GM12878 (cell line): Measurements from ENCODE around the gene CLIC6. TPM values are rescaled to one million over a fixed set of nuclear protein-coding genes. Genes with fewer than 3 reads are reported as not detected.

Source experiments
- ATAC-seq: fragments of 200-7000 bp; cut with Tn5 transposase; 3 replicates; pipeline ENCODE4 v1.9.1; 2020; ENCODE audit warnings: mild to moderate bottlenecking, moderate library complexity
- BruUV-seq: library from RNA; stranded (reverse); fragments of 400-500 nt; replicated peaks from 2 replicates; lab custom pipeline; 2021; lab: Mats Ljungman, UMichigan
- CTCF ChIA-PET: fragments of 300-600 bp; sonication (Branson Sonifier 250); formaldehyde crosslinking; extraction: SDS; loops from one replicate; lab custom pipeline; 2021; ENCODE audit warnings: inconsistent platforms; lab: Yijun Ruan, JAX
- POLR2A ChIA-PET: fragments of 350-600 bp; formaldehyde crosslinking; extraction: SDS; loops from one replicate; lab custom pipeline; 2021; ENCODE audit warnings: inconsistent platforms; lab: Charles Lee
- RAD21 ChIA-PET: fragments of 300-600 bp; sonication (Branson Sonifier 250); formaldehyde crosslinking; loops from one replicate; lab custom pipeline; 2023; ENCODE audit warnings: antibody characterized with exemption; ENCODE audit not compliant: unreplicated experiment; lab: Charles Lee
- SMC1A ChIA-PET: fragments of 300-600 bp; sonication (Branson Sonifier 250); formaldehyde crosslinking; loops from one replicate; lab custom pipeline; 2023; ENCODE audit not compliant: unreplicated experiment, uncharacterized antibody; lab: Charles Lee
- DNase-seq: peaks from one replicate; pipeline ENCODE4 v3.0.0-alpha.2; 2011; ENCODE audit warnings: low read depth, low spot score
- FAIRE-seq: peaks from 3 replicates; lab custom pipeline; 2011; peaks lifted over from hg19 to GRCh38; lab: Jason Lieb, UNC
- H2AFZ ChIP-seq: 2 replicates; pipeline ENCODE4 v1.6.0; 2011; ENCODE audit warnings: low read depth, low read length, control low read depth; ENCODE audit not compliant: control insufficient read depth
- H3K27ac ChIP-seq: 2 replicates; pipeline ENCODE4 v1.5.1; 2011; ENCODE audit warnings: control low read depth; ENCODE audit not compliant: control insufficient read depth, insufficient read depth
- H3K27me3 ChIP-seq, 2 experiments: replicated peaks in 1 of 2; 2 replicates each; pipeline versions ENCODE4 v1.6.0 to v1.6.1; 2011; ENCODE audit warnings: low read length in 1 of 2; ENCODE audit not compliant: control insufficient read depth in 2 of 2, insufficient read depth in 2 of 2
- H3K36me3 ChIP-seq, 2 experiments: 2 replicates each; pipeline ENCODE4 v1.5.1; 2011; ENCODE audit warnings: low read length in 1 of 2; ENCODE audit not compliant: control insufficient read depth in 2 of 2, insufficient read depth in 2 of 2
- H3K4me1 ChIP-seq: 2 replicates; pipeline ENCODE4 v1.6.1; 2011; ENCODE audit warnings: mild to moderate bottlenecking, low read length, moderate library complexity, mixed read lengths; ENCODE audit not compliant: control insufficient read depth, insufficient read depth
- H3K4me2 ChIP-seq: 2 replicates; pipeline ENCODE4 v1.6.0; 2011; ENCODE audit warnings: control low read depth; ENCODE audit not compliant: control insufficient read depth, insufficient read depth
- H3K4me3 ChIP-seq: fragments of 200-600 bp; sonication (generic); 2 replicates; pipeline ENCODE4 v1.5.1; 2016
- H3K79me2 ChIP-seq: 2 replicates; pipeline ENCODE4 v1.6.0; 2011; ENCODE audit warnings: low read length; ENCODE audit not compliant: control insufficient read depth, insufficient read depth
- H3K9ac ChIP-seq: 2 replicates; pipeline ENCODE4 v1.8.0; 2011; ENCODE audit warnings: low read length, control low read depth, mixed read lengths; ENCODE audit not compliant: control insufficient read depth, insufficient read depth
- H3K9me3 ChIP-seq: replicated peaks from 3 replicates; pipeline ENCODE4 v1.5.1; 2011; ENCODE audit warnings: mild to moderate bottlenecking, low read length; ENCODE audit not compliant: control insufficient read depth, insufficient read depth
- H4K20me1 ChIP-seq: 2 replicates; pipeline ENCODE4 v1.6.0; 2011; ENCODE audit not compliant: control insufficient read depth, insufficient read depth
- CREB1 ChIP-seq: IDR thresholded peaks from 2 replicates; pipeline ENCODE4 v1.6.1; 2012; ENCODE audit warnings: low read depth, mild to moderate bottlenecking, inconsistent platforms
- KLF5 ChIP-seq: fragments of 450-650 bp; IDR thresholded peaks from 2 replicates; pipeline ENCODE4 v1.6.1; 2014; ENCODE audit warnings: mild to moderate bottlenecking; ENCODE audit not compliant: partially characterized antibody
- POU2F2 ChIP-seq: IDR thresholded peaks from 3 replicates; pipeline ENCODE4 v1.6.1; 2011; ENCODE audit warnings: low read depth, mild to moderate bottlenecking, low read length, borderline replicate concordance
- RAD51 ChIP-seq: fragments of 450-650 bp; IDR thresholded peaks from 2 replicates; pipeline ENCODE4 v1.6.1; 2016; ENCODE audit warnings: moderate library complexity, mild to moderate bottlenecking, inconsistent platforms
- RCOR1 ChIP-seq: conservative IDR thresholded peaks from 2 replicates; pipeline ENCODE4 v1.6.1; 2012; ENCODE audit warnings: low read depth, low read length, improper control_type of control experiment
- RFX5 ChIP-seq: IDR thresholded peaks from 2 replicates; pipeline ENCODE4 v1.6.1; 2011; ENCODE audit warnings: low read depth, low read length, improper control_type of control experiment
- SMAD1 ChIP-seq: fragments of 450-650 bp; IDR thresholded peaks from 2 replicates; pipeline ENCODE4 v1.6.1; 2018; ENCODE audit warnings: mild to moderate bottlenecking, low read depth; ENCODE audit not compliant: partially characterized antibody
- YBX1 ChIP-seq: fragments of 450-650 bp; IDR thresholded peaks from 2 replicates; pipeline ENCODE4 v1.6.1; 2016; ENCODE audit warnings: antibody characterized with exemption
- WGBS: methylation state at CpG from one replicate; pipeline ENCODE4 v1.1.6; 2016; ENCODE audit warnings: low lambda C conversion rate; ENCODE audit not compliant: insufficient replicate concordance, insufficient coverage; ENCODE audit errors: missing lambda C conversion rate; 5-methylcytosine and 5-hydroxymethylcytosine counted together
- in situ Hi-C: fragments of 300-500 bp; cut with MboI; formaldehyde crosslinking; loops from 9 replicates; pipeline ENCODE4 v1.14.3; 2018; ENCODE audit warnings: mixed read lengths
- intact Hi-C: fragments of 100-400 bp; cut with micrococcal nuclease; formaldehyde crosslinking; loops from one replicate; pipeline ENCODE4 v1.14.2; 2022; ENCODE audit not compliant: unreplicated experiment
- polyA plus RNA-seq, 11 experiments: library from polyadenylated mRNA; depleted of rRNA in 4 of 11; unstranded in 6 of 11; stranded (reverse) in 5 of 11; fragments of >200 nt; fragmentation: Nextera tagmentation in 4 of 11; fragmentation: Illumina TruSeq in 1 of 11; extraction: Ambion mirVana in 4 of 11; extraction: Trizol in 1 of 11; gene quantifications; 1 replicate in 1 of 11; 2 replicates in 10 of 11; pipeline versions ENCODE4 v1.2.1 to v1.2.3, GENCODE V29; 2011 to 2016; ENCODE audit warnings: inconsistent platforms in 2 of 11, missing spikeins in 2 of 11, low read depth in 1 of 11
- total RNA-seq, 4 experiments: library from RNA; depleted of rRNA in 3 of 4; stranded (reverse); fragments of >200 nt in 3 of 4; fragmentation: Illumina TruSeq in 1 of 4; extraction: Trizol in 1 of 4; gene quantifications; 2 replicates each; pipeline versions ENCODE4 v1.2.1 to v1.2.3, GENCODE V29; 2013 to 2021
- TF ChIP-seq, protein P1 (sequence below): IDR thresholded peaks from 2 replicates; pipeline ENCODE4 v1.6.1; 2012; ENCODE audit warnings: improper control_type of control experiment, low read depth, low read length; ENCODE audit not compliant: insufficient replicate concordance
- TF ChIP-seq, protein P2 (sequence below): fragments of 450-650 bp; IDR thresholded peaks from 2 replicates; pipeline ENCODE4 v1.6.1; 2017; ENCODE audit warnings: antibody characterized with exemption, mild to moderate bottlenecking, moderate library complexity

Gene CLIC6
- total and polyA plus RNA-seq, 10 of the 15 experiments (the other 5 are each of a cell fraction or from before 2014, with no cell fraction given): 5.7 to 34.1 (median 11.2) TPM

GRCh38 chr21:34705011-34705410 lies 36.2 kb downstream of the CLIC6 start:
- Histone ChIP-seq H3K36me3 (peaks cover 10 to 11% of the 10 kb centered on the region in 2 experiments; a peak in 3 of 4 replicates), H3K9me3 (no peaks in the 10 kb centered on the region), H3K4me2 (no peak overlapping the region), H3K9ac (no peak overlapping the region), H3K79me2 (no peaks in the 10 kb centered on the region; the same call in 1 of the 2 replicates), H4K20me1 (no peaks in the 10 kb centered on the region), H3K4me1 (peaks cover 25% of the 10 kb centered on the region), H2AFZ (no peak overlapping the region), H3K27ac (no peak overlapping the region), H3K27me3 (no peaks in the 10 kb centered on the region), H3K4me3 (no peak overlapping the region)
- no TSS peak for BruUV-seq
- CTCF ChIA-PET: no interaction called here
- POLR2A ChIA-PET: no interaction called here
- in situ Hi-C loops (no loop called here), intact Hi-C loops (no loop called here)
- no peak for ATAC-seq
- no peak for TF ChIP-seq RCOR1
- 81% methylated on average over 9 of the region's 9 CpGs for WGBS
- SMC1A ChIA-PET: no interaction called here
- RAD21 ChIA-PET: no interaction called here
- no peak for FAIRE-seq
- DNase-seq: no peak

DNA sequence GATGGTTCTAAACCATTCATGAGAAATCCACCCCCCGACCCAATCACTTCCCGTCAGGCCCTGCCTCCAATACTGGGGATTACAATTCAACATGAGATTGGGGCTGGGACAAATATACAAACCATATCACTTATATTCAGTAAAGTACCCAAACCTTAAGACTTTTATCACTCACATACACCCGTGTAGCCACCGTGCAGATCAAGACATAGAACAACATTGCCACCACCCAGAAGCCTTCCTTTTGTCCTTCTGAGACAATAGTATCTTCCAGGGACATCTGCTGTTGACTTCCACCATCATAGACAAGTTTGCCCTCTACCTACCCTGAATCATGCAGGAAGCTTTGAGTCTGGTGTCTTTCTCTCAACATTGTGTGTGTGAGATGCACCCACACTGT lies 37.5 kb downstream of the CLIC6 start:
- no peaks in the 10 kb centered on the region for H3K79me2 ChIP-seq
- no peak for DNase-seq
- WGBS: 97% methylated on average over 4 of the region's 4 CpGs
- ChIA-PET RAD21 (interaction anchor here (1.0 to 1.1 kb wide), 2 partner anchors 14 to 26 kb away, joined by 3 read pairs; no protein-coding TSS in a partner anchor), POLR2A (no interaction called here), CTCF (interaction anchor here (0.7 to 1.6 kb wide), 5 partner anchors 11 to 16 kb away, joined by 3 to 8 read pairs (median 3); no protein-coding TSS in a partner anchor), SMC1A (interaction anchor here (1.1 to 1.4 kb wide), 2 partner anchors 11 to 33 kb away, joined by 3 to 5 read pairs; no protein-coding TSS in a partner anchor)
- no peak overlapping the region for H3K27ac ChIP-seq
- FAIRE-seq: peak; percentile 38
- H3K9ac ChIP-seq: no peak overlapping the region
- no peak overlapping the region for H3K4me3 ChIP-seq
- no peak overlapping the region; the same call in 1 of the 2 replicates for H3K4me2 ChIP-seq
- H2AFZ ChIP-seq: no peak overlapping the region
- no peaks in the 10 kb centered on the region for H4K20me1 ChIP-seq
- peaks cover 10 to 11% of the 10 kb centered on the region in 2 experiments; a peak in 3 of 4 replicates for H3K36me3 ChIP-seq
- no peaks in the 10 kb centered on the region for H3K27me3 ChIP-seq
- ATAC-seq: no peak
- H3K9me3 ChIP-seq: no peaks in the 10 kb centered on the region
- peaks cover 25% of the 10 kb centered on the region for H3K4me1 ChIP-seq
- intact Hi-C loops (no loop called here), in situ Hi-C loops (no loop called here)
- BruUV-seq: no TSS peak
- no peak for TF ChIP-seq YBX1
- TF ChIP-seq, protein P1, sequence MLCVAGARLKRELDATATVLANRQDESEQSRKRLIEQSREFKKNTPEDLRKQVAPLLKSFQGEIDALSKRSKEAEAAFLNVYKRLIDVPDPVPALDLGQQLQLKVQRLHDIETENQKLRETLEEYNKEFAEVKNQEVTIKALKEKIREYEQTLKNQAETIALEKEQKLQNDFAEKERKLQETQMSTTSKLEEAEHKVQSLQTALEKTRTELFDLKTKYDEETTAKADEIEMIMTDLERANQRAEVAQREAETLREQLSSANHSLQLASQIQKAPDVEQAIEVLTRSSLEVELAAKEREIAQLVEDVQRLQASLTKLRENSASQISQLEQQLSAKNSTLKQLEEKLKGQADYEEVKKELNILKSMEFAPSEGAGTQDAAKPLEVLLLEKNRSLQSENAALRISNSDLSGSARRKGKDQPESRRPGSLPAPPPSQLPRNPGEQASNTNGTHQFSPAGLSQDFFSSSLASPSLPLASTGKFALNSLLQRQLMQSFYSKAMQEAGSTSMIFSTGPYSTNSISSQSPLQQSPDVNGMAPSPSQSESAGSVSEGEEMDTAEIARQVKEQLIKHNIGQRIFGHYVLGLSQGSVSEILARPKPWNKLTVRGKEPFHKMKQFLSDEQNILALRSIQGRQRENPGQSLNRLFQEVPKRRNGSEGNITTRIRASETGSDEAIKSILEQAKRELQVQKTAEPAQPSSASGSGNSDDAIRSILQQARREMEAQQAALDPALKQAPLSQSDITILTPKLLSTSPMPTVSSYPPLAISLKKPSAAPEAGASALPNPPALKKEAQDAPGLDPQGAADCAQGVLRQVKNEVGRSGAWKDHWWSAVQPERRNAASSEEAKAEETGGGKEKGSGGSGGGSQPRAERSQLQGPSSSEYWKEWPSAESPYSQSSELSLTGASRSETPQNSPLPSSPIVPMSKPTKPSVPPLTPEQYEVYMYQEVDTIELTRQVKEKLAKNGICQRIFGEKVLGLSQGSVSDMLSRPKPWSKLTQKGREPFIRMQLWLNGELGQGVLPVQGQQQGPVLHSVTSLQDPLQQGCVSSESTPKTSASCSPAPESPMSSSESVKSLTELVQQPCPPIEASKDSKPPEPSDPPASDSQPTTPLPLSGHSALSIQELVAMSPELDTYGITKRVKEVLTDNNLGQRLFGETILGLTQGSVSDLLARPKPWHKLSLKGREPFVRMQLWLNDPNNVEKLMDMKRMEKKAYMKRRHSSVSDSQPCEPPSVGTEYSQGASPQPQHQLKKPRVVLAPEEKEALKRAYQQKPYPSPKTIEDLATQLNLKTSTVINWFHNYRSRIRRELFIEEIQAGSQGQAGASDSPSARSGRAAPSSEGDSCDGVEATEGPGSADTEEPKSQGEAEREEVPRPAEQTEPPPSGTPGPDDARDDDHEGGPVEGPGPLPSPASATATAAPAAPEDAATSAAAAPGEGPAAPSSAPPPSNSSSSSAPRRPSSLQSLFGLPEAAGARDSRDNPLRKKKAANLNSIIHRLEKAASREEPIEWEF: no peak
- TF ChIP-seq SMAD1: no peak
- TF ChIP-seq RAD51: no peak
- TF ChIP-seq RFX5: no peak
- no peak for TF ChIP-seq CREB1
- TF ChIP-seq POU2F2: no peak
- TF ChIP-seq, protein P2, sequence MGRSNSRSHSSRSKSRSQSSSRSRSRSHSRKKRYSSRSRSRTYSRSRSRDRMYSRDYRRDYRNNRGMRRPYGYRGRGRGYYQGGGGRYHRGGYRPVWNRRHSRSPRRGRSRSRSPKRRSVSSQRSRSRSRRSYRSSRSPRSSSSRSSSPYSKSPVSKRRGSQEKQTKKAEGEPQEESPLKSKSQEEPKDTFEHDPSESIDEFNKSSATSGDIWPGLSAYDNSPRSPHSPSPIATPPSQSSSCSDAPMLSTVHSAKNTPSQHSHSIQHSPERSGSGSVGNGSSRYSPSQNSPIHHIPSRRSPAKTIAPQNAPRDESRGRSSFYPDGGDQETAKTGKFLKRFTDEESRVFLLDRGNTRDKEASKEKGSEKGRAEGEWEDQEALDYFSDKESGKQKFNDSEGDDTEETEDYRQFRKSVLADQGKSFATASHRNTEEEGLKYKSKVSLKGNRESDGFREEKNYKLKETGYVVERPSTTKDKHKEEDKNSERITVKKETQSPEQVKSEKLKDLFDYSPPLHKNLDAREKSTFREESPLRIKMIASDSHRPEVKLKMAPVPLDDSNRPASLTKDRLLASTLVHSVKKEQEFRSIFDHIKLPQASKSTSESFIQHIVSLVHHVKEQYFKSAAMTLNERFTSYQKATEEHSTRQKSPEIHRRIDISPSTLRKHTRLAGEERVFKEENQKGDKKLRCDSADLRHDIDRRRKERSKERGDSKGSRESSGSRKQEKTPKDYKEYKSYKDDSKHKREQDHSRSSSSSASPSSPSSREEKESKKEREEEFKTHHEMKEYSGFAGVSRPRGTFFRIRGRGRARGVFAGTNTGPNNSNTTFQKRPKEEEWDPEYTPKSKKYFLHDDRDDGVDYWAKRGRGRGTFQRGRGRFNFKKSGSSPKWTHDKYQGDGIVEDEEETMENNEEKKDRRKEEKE: no peak
- TF ChIP-seq KLF5: no peak
